DMS114 treated with DMSO at 0.1 percent for 48 hours (cell line): ENCODE measurements around the gene OPCML.

Experiments
- DNase-seq: peaks from one replicate; lab custom pipeline; 2025; ENCODE audit not compliant: unreplicated experiment; lab: John Stamatoyannopoulos, UW

OPCML gene

GRCh38 chr11:133202816-133203215 is 329.5 kb downstream of the OPCML start:
- DNase-seq, result no peak

- DNase-seq, result no peak
Measured at GRCh38 chr11:133198438-133198837, 333.9 kb downstream of the OPCML start.

GRCh38 chr11:133197425-133197824 is 334.9 kb downstream of the OPCML start:
- DNase-seq, result no peak

GRCh38 chr11:133191931-133192330 is 340.4 kb downstream of the OPCML start:
- no peak for DNase-seq

GRCh38 chr11:133181667-133182066 is 350.6 kb downstream of the OPCML start:
- DNase-seq, result no peak

- no peak for DNase-seq
Measured at GRCh38 chr11:133181066-133181465, 351.2 kb downstream of the OPCML start.

- no peak for DNase-seq
Measured at GRCh38 chr11:133180201-133180600, 352.1 kb downstream of the OPCML start.

GRCh38 chr11:133176748-133177147 is 355.6 kb downstream of the OPCML start:
- no peak for DNase-seq

- no peak for DNase-seq
Measured at GRCh38 chr11:133175103-133175502, 357.2 kb downstream of the OPCML start.

- no peak for DNase-seq
Measured at GRCh38 chr11:133173810-133174412, 358.4 kb downstream of the OPCML start.

- no peak for DNase-seq
Measured at GRCh38 chr11:133172349-133172748, 360.0 kb downstream of the OPCML start.

- no peak for DNase-seq
Measured at GRCh38 chr11:133171374-133171773, 360.9 kb downstream of the OPCML start.

- no peak for DNase-seq
Measured at GRCh38 chr11:133168016-133168415, 364.3 kb downstream of the OPCML start.

GRCh38 chr11:133166662-133167061 is 365.6 kb downstream of the OPCML start:
- DNase-seq, result no peak

GRCh38 chr11:133164986-133165385 is 367.3 kb downstream of the OPCML start:
- DNase-seq, result no peak

GRCh38 chr11:133163463-133164419 is 368.6 kb downstream of the OPCML start:
- peak; percentile 34 for DNase-seq

- no peak for DNase-seq
Measured at GRCh38 chr11:133162227-133162626, 370.1 kb downstream of the OPCML start.

- no peak for DNase-seq
Measured at GRCh38 chr11:133160754-133161153, 371.5 kb downstream of the OPCML start.

- peak; percentile 0 for DNase-seq
Measured at GRCh38 chr11:133156986-133157745, 375.1 kb downstream of the OPCML start.

GRCh38 chr11:133154781-133155180 is 377.5 kb downstream of the OPCML start:
- DNase-seq, result no peak

- DNase-seq, result no peak
Measured at GRCh38 chr11:133154076-133154475, 378.2 kb downstream of the OPCML start.

- no peak for DNase-seq
Measured at GRCh38 chr11:133153031-133153430, 379.3 kb downstream of the OPCML start.
